KMS-11 (cell line): ENCODE measurements around the gene MAD2L2.

Source experiments
- H2AFZ ChIP-seq: fragments of 200-600 bp; sonication (generic); 2 replicates; pipeline ENCODE4 v1.6.1; 2016; ENCODE audit warnings: antibody characterized with exemption, mixed run types, low read depth
- H3K27ac ChIP-seq: fragments of 200-600 bp; sonication (generic); 2 replicates; pipeline ENCODE4 v1.6.1; 2016; ENCODE audit warnings: mild to moderate bottlenecking, mixed run types
- H3K27me3 ChIP-seq: fragments of 200-600 bp; sonication (generic); 2 replicates; pipeline ENCODE4 v1.6.1; 2017; ENCODE audit warnings: mild to moderate bottlenecking, low read depth, mixed run types, moderate library complexity; ENCODE audit not compliant: insufficient read depth
- H3K36me3 ChIP-seq: fragments of 200-600 bp; sonication (generic); 2 replicates; pipeline ENCODE4 v1.6.1; 2017; ENCODE audit warnings: mild to moderate bottlenecking, mixed run types; ENCODE audit not compliant: insufficient read depth
- H3K4me1 ChIP-seq: fragments of 200-600 bp; sonication (generic); 2 replicates; pipeline ENCODE4 v1.6.1; 2016; ENCODE audit warnings: mild to moderate bottlenecking, low read depth, mixed run types; ENCODE audit not compliant: poor library complexity, severe bottlenecking
- H3K4me2 ChIP-seq: fragments of 200-600 bp; sonication (generic); 2 replicates; pipeline ENCODE4 v1.7.0; 2016; ENCODE audit warnings: mild to moderate bottlenecking, mixed run types
- H3K4me3 ChIP-seq: fragments of 200-600 bp; sonication (generic); IDR thresholded peaks from 2 replicates; pipeline ENCODE4 v1.6.1; 2017; ENCODE audit warnings: low read depth, low read length, mixed read lengths; ENCODE audit not compliant: insufficient read depth
- H3K79me2 ChIP-seq: fragments of 200-600 bp; sonication (generic); 2 replicates; pipeline ENCODE4 v1.6.1; 2016; ENCODE audit warnings: low read depth, mixed run types; ENCODE audit not compliant: insufficient read depth
- H3K9ac ChIP-seq: fragments of 200-600 bp; sonication (generic); 2 replicates; pipeline ENCODE4 v1.6.1; 2016; ENCODE audit warnings: mild to moderate bottlenecking, mixed run types
- H4K20me1 ChIP-seq: fragments of 200-600 bp; sonication (generic); 2 replicates; pipeline ENCODE4 v1.6.1; 2016; ENCODE audit warnings: mild to moderate bottlenecking, mixed run types; ENCODE audit not compliant: insufficient read depth
- CTCF ChIP-seq: fragments of 200-600 bp; sonication (generic); conservative IDR thresholded peaks from 2 replicates; pipeline ENCODE4 v1.6.1; 2017; ENCODE audit warnings: low read depth, mild to moderate bottlenecking, antibody characterized with exemption, low read length, moderate library complexity, mixed read lengths

The MAD2L2 gene

DNA sequence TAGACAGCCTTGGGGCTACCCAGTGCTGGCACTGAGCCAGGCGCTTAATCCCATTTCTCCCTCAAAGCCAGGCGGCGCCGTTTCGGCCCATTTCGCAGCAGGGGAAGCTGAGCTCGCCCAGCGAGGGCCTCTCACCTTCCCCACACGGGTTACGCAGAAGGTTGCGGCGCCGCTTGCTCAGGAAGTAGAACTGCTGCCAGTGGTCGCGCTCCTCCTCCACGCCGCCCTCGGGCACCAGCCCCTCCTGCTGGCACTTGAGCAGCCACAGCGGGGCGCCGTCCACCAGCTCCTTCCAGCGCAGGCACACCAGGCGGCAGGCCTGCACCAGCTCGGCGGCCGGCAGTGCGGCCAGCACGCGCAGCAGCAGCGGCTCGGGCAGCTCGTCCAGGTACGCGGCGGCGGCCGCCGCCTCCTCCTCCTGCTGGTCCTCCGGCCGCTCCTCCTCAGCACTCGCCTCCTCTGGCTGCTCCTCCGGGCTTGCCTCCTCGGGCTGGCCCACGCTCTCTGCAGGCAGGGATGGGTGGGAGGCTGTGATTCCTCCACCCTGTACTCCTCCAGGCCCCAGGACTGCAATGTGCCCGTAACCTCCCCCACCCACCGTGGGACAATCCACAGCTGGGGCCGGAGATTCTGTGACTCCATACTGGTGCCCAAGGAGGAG is 30.5 kb downstream of the MAD2L2 start:
- Histone ChIP-seq H3K27ac (no peak overlapping the region), H3K4me3 (no peak overlapping the region), H3K9ac (0 out of 2 replicates have a peak overlapping the region, but pooled peaks have one; percentile 25), H3K79me2 (no peaks in the 10 kb centered on the region), H3K27me3 (no peaks in the 10 kb centered on the region), H2AFZ (peak overlapping the region; percentile 89), H4K20me1 (no peaks in the 10 kb centered on the region), H3K4me2 (peak overlapping the region; percentile 85), H3K36me3 (no peaks in the 10 kb centered on the region), H3K4me1 (peaks cover 8% of the 10 kb centered on the region)
- peak; percentile 58 for TF ChIP-seq CTCF

DNA sequence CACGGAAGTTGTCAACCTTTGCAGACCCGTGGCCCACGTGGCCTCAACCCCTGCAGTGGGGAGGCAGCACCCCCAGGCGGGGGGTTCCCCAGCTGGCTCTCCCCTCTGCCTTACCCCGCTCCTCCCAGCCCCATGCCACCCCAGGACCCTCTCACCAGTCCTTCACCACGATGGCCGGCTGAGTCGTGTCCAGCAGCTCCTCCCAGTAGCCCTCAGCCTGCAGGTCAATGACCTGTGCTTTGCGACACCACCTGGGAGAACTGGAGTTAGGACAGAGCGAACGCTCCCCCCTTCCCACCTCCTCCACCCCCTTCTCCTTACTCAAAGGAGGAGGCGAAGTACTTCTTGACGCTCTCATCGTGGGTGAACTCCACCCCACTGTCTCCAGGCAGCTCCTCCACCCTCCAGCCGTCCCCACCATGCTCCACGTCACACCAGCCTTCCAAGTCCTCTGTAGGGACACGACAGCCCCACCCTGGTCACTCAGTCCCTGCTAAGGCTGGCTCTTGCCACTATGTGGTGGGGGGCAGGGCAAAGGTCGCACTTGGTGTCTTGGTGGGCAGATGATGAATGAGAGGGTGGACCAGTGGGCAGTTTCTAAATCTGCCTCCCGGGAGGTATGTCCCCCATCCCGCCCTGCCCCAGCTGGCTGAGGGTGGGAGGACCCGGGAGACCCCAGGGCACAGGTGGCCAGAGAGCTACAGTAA is 31.2 kb downstream of the MAD2L2 start:
- peak overlapping the region; percentile 89 for H2AFZ ChIP-seq
- H3K27ac ChIP-seq, result no peak overlapping the region
- no peaks in the 10 kb centered on the region for H3K27me3 ChIP-seq
- no peaks in the 10 kb centered on the region for H3K79me2 ChIP-seq
- peak overlapping the region; percentile 85; the same call in 1 of the 2 replicates for H3K4me2 ChIP-seq
- no peak overlapping the region for H3K4me3 ChIP-seq
- H3K9ac ChIP-seq, result no peak overlapping the region
- H3K36me3 ChIP-seq, result no peaks in the 10 kb centered on the region
- H4K20me1 ChIP-seq, result no peaks in the 10 kb centered on the region
- peaks cover 8% of the 10 kb centered on the region for H3K4me1 ChIP-seq
- TF ChIP-seq CTCF, result no peak

DNA sequence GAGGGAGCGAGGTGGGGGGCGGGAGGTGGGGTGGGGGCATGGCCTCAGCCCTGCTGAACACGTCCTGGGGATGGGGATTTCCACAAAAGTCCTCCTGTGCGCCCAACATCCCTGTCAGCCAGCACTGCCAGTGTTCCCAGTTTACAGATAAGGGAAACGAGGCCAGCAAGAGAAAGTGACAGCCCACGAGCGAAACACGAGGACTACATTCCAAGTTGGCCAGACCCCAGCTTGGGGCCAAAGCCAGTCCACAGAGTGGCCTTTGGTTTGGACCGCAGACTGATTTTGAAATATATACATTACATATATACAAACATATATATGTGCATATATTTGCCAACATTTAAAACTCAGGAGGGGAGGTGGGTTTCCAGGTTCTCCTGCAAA is 31.7 kb downstream of the MAD2L2 start:
- Histone ChIP-seq H3K4me1 (peaks cover 8% of the 10 kb centered on the region), H3K4me3 (no peak overlapping the region), H3K9ac (no peak overlapping the region), H3K79me2 (no peaks in the 10 kb centered on the region), H2AFZ (no peak overlapping the region), H3K4me2 (no peak overlapping the region), H3K27ac (no peak overlapping the region), H3K27me3 (no peaks in the 10 kb centered on the region), H4K20me1 (no peaks in the 10 kb centered on the region), H3K36me3 (no peaks in the 10 kb centered on the region)
- TF ChIP-seq CTCF, result no peak

- no peaks in the 10 kb centered on the region for H3K36me3 ChIP-seq
- H3K4me2 ChIP-seq, result no peak overlapping the region
- H3K4me1 ChIP-seq, result peaks cover 8% of the 10 kb centered on the region
- H4K20me1 ChIP-seq, result no peaks in the 10 kb centered on the region
- H3K27me3 ChIP-seq, result no peaks in the 10 kb centered on the region
- H2AFZ ChIP-seq, result no peak overlapping the region
- TF ChIP-seq CTCF, result no peak
- H3K79me2 ChIP-seq, result no peaks in the 10 kb centered on the region
- no peak overlapping the region for H3K4me3 ChIP-seq
- no peak overlapping the region for H3K27ac ChIP-seq
- H3K9ac ChIP-seq, result no peak overlapping the region
These were observed 32.2 kb downstream of the MAD2L2 start for GRCh38 chr1:11648732-11649158.
